ENCODE measurements around the gene COL23A1.

COL23A1 gene

GRCh38 chr5:178417391-178417811, 172.8 kb downstream of the COL23A1 start:
- DNase-seq = no peak

- DNase-seq = no peak
These were observed 173.3 kb downstream of the COL23A1 start for GRCh38 chr5:178416919-178417318.

- no peak for DNase-seq
These were observed 173.8 kb downstream of the COL23A1 start for GRCh38 chr5:178416206-178416882.

GRCh38 chr5:178415353-178415752, 174.8 kb downstream of the COL23A1 start:
- DNase-seq = no peak

GRCh38 chr5:178413988-178414387, 176.2 kb downstream of the COL23A1 start:
- DNase-seq = no peak

GRCh38 chr5:178411083-178411482, 179.1 kb downstream of the COL23A1 start:
- no peak for DNase-seq

GRCh38 chr5:178407646-178408045, 182.5 kb downstream of the COL23A1 start:
- DNase-seq = no peak

- no peak for DNase-seq
These were observed 185.2 kb downstream of the COL23A1 start for GRCh38 chr5:178404987-178405386.

GRCh38 chr5:178403956-178404600, 186.1 kb downstream of the COL23A1 start:
- DNase-seq = no peak

- DNase-seq = no peak
These were observed 186.8 kb downstream of the COL23A1 start for GRCh38 chr5:178403351-178403750.

GRCh38 chr5:178399701-178400095, 190.5 kb downstream of the COL23A1 start:
- no peak for DNase-seq

- DNase-seq = peak; percentile 13 to 49
These were observed 191.1 kb downstream of the COL23A1 start for GRCh38 chr5:178398901-178399700.

GRCh38 chr5:178396796-178397720, 193.1 kb downstream of the COL23A1 start:
- DNase-seq = no peak

GRCh38 chr5:178394074-178394473, 196.1 kb downstream of the COL23A1 start:
- DNase-seq = no peak

- no peak for DNase-seq
These were observed 197.2 kb downstream of the COL23A1 start for GRCh38 chr5:178392931-178393394.

GRCh38 chr5:178392386-178392785, 197.8 kb downstream of the COL23A1 start:
- DNase-seq = no peak

- DNase-seq = no peak
These were observed 198.7 kb downstream of the COL23A1 start for GRCh38 chr5:178391480-178391879.

GRCh38 chr5:178389796-178390195, 200.4 kb downstream of the COL23A1 start:
- no peak for DNase-seq

- DNase-seq = no peak
These were observed 201.0 kb downstream of the COL23A1 start for GRCh38 chr5:178389026-178389729.

- no peak for DNase-seq
These were observed 201.7 kb downstream of the COL23A1 start for GRCh38 chr5:178388386-178389025.

GRCh38 chr5:178387856-178388190, 202.4 kb downstream of the COL23A1 start:
- no peak for DNase-seq
